H1 (cell line): ENCODE results near the gene ARHGAP4. TPM values are rescaled to one million over a fixed set of nuclear protein-coding genes. Genes with fewer than 3 reads are reported as not detected.
A peak's percentile ranks its signal among the peaks of the same experiment; 100 is the strongest.

Experiments
- CTCF ChIA-PET: fragments of 300-600 bp; sonication (Branson Sonifier 250); formaldehyde crosslinking; loops from one replicate; lab custom pipeline; 2021; ENCODE audit not compliant: partially characterized antibody; lab: Charles Lee
- POLR2A ChIA-PET: fragments of 300-600 bp; sonication (Branson Sonifier 250); formaldehyde crosslinking; loops from one replicate; lab custom pipeline; 2021; ENCODE audit warnings: inconsistent platforms; ENCODE audit not compliant: partially characterized antibody; lab: Charles Lee
- DNase-seq, 2 experiments: peaks; one replicate each; pipeline versions ENCODE4 v3.0.0 to v3.0.0-alpha.2; 2010 to 2022; ENCODE audit warnings: low spot score in 2 of 2, low read depth in 1 of 2, mixed read lengths in 1 of 2
- FAIRE-seq: peaks from 2 replicates; lab custom pipeline; 2011; peaks lifted over from hg19 to GRCh38; lab: Jason Lieb, UNC
- H2AFZ ChIP-seq: 2 replicates; pipeline ENCODE4 v1.8.1; 2012; ENCODE audit warnings: low read length, inconsistent platforms
- H2AK5ac ChIP-seq: 2 replicates; pipeline ENCODE4 v1.6.1; 2013; ENCODE audit warnings: low read depth, low read length
- H2BK120ac ChIP-seq: replicated peaks from 2 replicates; pipeline ENCODE3; 2013; ENCODE audit warnings: low read depth, low read length, inconsistent platforms
- H2BK12ac ChIP-seq: 2 replicates; pipeline ENCODE4 v1.6.1; 2013; ENCODE audit warnings: low read depth, low read length
- H2BK15ac ChIP-seq: 2 replicates; pipeline ENCODE4 v1.6.1; 2013; ENCODE audit warnings: low read length
- H2BK20ac ChIP-seq: 2 replicates; pipeline ENCODE4 v1.6.1; 2013; ENCODE audit warnings: low read length
- H2BK5ac ChIP-seq: 2 replicates; pipeline ENCODE4 v1.6.1; 2013; ENCODE audit warnings: low read depth, low read length
- H3K14ac ChIP-seq: 2 replicates; pipeline ENCODE4 v1.6.1; 2013; ENCODE audit warnings: inconsistent platforms; ENCODE audit not compliant: insufficient read length
- H3K18ac ChIP-seq: 2 replicates; pipeline ENCODE4 v1.6.1; 2013; ENCODE audit warnings: low read length; ENCODE audit errors: extremely low read depth
- H3K23ac ChIP-seq: 2 replicates; pipeline ENCODE4 v1.6.1; 2013; ENCODE audit warnings: inconsistent platforms; ENCODE audit not compliant: insufficient read length
- H3K23me2 ChIP-seq: 2 replicates; pipeline ENCODE4 v1.6.1; 2013; ENCODE audit warnings: low read depth, low read length
- H3K27ac ChIP-seq: 2 replicates; pipeline ENCODE4 v1.6.1; 2011; ENCODE audit warnings: low read depth, low read length, inconsistent platforms
- H3K27me3 ChIP-seq, 4 experiments: replicated peaks in 1 of 4; 1 replicate in 1 of 4; 2 replicates in 3 of 4; pipeline versions ENCODE4 v1.6.1 to v1.8.1; 2011 to 2013; ENCODE audit warnings: low read length in 3 of 4, mild to moderate bottlenecking in 3 of 4, inconsistent platforms in 2 of 4, mixed read lengths in 2 of 4, moderate library complexity in 1 of 4; ENCODE audit not compliant: control insufficient read depth in 3 of 4, insufficient read depth in 3 of 4; ENCODE audit errors: extremely low read depth in 1 of 4
- H3K36me3 ChIP-seq, 4 experiments: 2 replicates each; pipeline versions ENCODE4 v1.6.1 to v1.8.1; 2011 to 2013; ENCODE audit warnings: mild to moderate bottlenecking in 4 of 4, low read length in 3 of 4, moderate library complexity in 2 of 4, control low read depth in 1 of 4, inconsistent platforms in 1 of 4; ENCODE audit not compliant: insufficient read depth in 4 of 4, control insufficient read depth in 2 of 4
- H3K4ac ChIP-seq: replicated peaks from 2 replicates; pipeline ENCODE3; 2013; ENCODE audit warnings: low read length, low read depth, mixed read lengths, inconsistent platforms; ENCODE audit not compliant: insufficient read length
- H3K4me1 ChIP-seq, 4 experiments: replicated peaks in 1 of 4; 1 replicate in 1 of 4; 2 replicates in 3 of 4; pipeline versions ENCODE4 v1.6.1 to v1.8.1; 2011 to 2013; ENCODE audit warnings: low read length in 3 of 4, inconsistent platforms in 2 of 4, mixed read lengths in 1 of 4; ENCODE audit not compliant: insufficient read depth in 4 of 4, control insufficient read depth in 3 of 4
- H3K4me2 ChIP-seq, 2 experiments: 2 replicates each; pipeline versions ENCODE4 v1.6.1 to v1.8.1; 2011 to 2013; ENCODE audit warnings: low read depth in 2 of 2, low read length in 2 of 2, control low read depth in 1 of 2, inconsistent platforms in 1 of 2, mild to moderate bottlenecking in 1 of 2; ENCODE audit not compliant: insufficient read depth in 1 of 2
- H3K4me3 ChIP-seq, 4 experiments: fragments of 200-600, 300-600 bp in 1 of 4; sonication (generic), shearing (Covaris generic), sonication (Bioruptor Twin) in 1 of 4; 2 replicates each; pipeline versions ENCODE4 v1.5.1 to v1.8.1; 2011 to 2016; ENCODE audit warnings: low read length in 4 of 4, low read depth in 3 of 4, control low read depth in 2 of 4, inconsistent platforms in 2 of 4, mild to moderate bottlenecking in 2 of 4, mixed read lengths in 1 of 4, moderate library complexity in 1 of 4; ENCODE audit not compliant: insufficient read depth in 2 of 4; ENCODE audit errors: extremely low read depth in 1 of 4
- H3K56ac ChIP-seq: replicated peaks from 2 replicates; pipeline ENCODE3; 2013; ENCODE audit warnings: low read depth, mild to moderate bottlenecking, mixed read lengths, low read length, inconsistent platforms; ENCODE audit not compliant: insufficient read length
- H3K79me1 ChIP-seq: 2 replicates; pipeline ENCODE4 v1.6.1; 2013; ENCODE audit warnings: low read depth, low read length, control low read depth
- H3K79me2 ChIP-seq, 2 experiments: 2 replicates each; pipeline versions ENCODE4 v1.6.1 to v1.8.1; 2012 to 2013; ENCODE audit warnings: low read length in 2 of 2, mild to moderate bottlenecking in 2 of 2, inconsistent platforms in 1 of 2; ENCODE audit not compliant: insufficient read depth in 2 of 2, control insufficient read depth in 1 of 2
- H3K9ac ChIP-seq, 4 experiments: replicated peaks in 1 of 4; 1 replicate in 1 of 4; 2 replicates in 3 of 4; pipeline versions ENCODE4 v1.6.1 to v1.8.1; 2011 to 2013; ENCODE audit warnings: low read depth in 3 of 4, low read length in 3 of 4, control low read depth in 2 of 4, mild to moderate bottlenecking in 2 of 4, moderate library complexity in 2 of 4, inconsistent platforms in 1 of 4; ENCODE audit errors: extremely low read depth in 1 of 4
- H3K9me3 ChIP-seq, 2 experiments: 2 replicates each; pipeline versions ENCODE4 v1.6.1 to v1.8.1; 2012 to 2013; ENCODE audit warnings: mild to moderate bottlenecking in 2 of 2, moderate library complexity in 2 of 2, control low read depth in 1 of 2, inconsistent platforms in 1 of 2, low read depth in 1 of 2, low read length in 1 of 2, mixed read lengths in 1 of 2; ENCODE audit not compliant: insufficient read depth in 2 of 2
- H4K20me1 ChIP-seq, 2 experiments: replicated peaks in 1 of 2; 2 replicates each; pipeline versions ENCODE3 to v1.8.1; 2011 to 2013; ENCODE audit warnings: inconsistent platforms in 2 of 2, low read length in 2 of 2, mild to moderate bottlenecking in 1 of 2; ENCODE audit not compliant: insufficient read depth in 2 of 2, control insufficient read depth in 1 of 2
- H4K5ac ChIP-seq: 2 replicates; pipeline ENCODE4 v1.6.1; 2013; ENCODE audit warnings: low read length, low read depth, mixed read lengths, inconsistent platforms; ENCODE audit not compliant: insufficient read length
- H4K8ac ChIP-seq: 2 replicates; pipeline ENCODE4 v1.8.0; 2013; ENCODE audit warnings: mild to moderate bottlenecking, moderate library complexity, low read length, inconsistent platforms; ENCODE audit not compliant: insufficient read depth; ENCODE audit errors: extremely low read depth
- H4K91ac ChIP-seq: replicated peaks from 2 replicates; pipeline ENCODE3; 2013; ENCODE audit warnings: low read length, mixed read lengths, inconsistent platforms; ENCODE audit not compliant: insufficient read length
- SUZ12 ChIP-seq: fragments of 200-600 bp; sonication (generic); IDR thresholded peaks from 2 replicates; pipeline ENCODE4 v1.6.1; 2012; ENCODE audit warnings: mild to moderate bottlenecking, inconsistent platforms, low read length, moderate library complexity, mixed read lengths
- WGBS, 2 experiments: shearing (Covaris generic) in 1 of 2; methylation state at CpG; one replicate each; pipeline versions ENCODE4 v1.1.6 to v1.1.7; 2013 to 2015; ENCODE audit warnings: low lambda C conversion rate in 2 of 2, mixed read lengths in 2 of 2, inconsistent platforms in 1 of 2, low coverage in 1 of 2, missing lambda C conversion rate in 1 of 2; ENCODE audit not compliant: insufficient replicate concordance in 2 of 2, insufficient coverage in 1 of 2, insufficient read length in 1 of 2; ENCODE audit errors: extremely low coverage in 1 of 2, missing lambda C conversion rate in 1 of 2; 5-methylcytosine and 5-hydroxymethylcytosine counted together
- polyA plus RNA-seq, 7 experiments: library from polyadenylated mRNA; depleted of rRNA in 3 of 7; stranded (reverse) in 5 of 7; unstranded in 2 of 7; fragments of >200 nt in 5 of 7; fragments of 200-250 nt in 2 of 7; gene quantifications; 1 replicate in 5 of 7; 2 replicates in 1 of 7; 4 replicates in 1 of 7; pipeline versions ENCODE4 v1.2.1 to v1.2.3, GENCODE V29; 2011 to 2013; ENCODE audit warnings: missing spikeins in 2 of 7, mixed read lengths in 2 of 7
- total RNA-seq: library from RNA; stranded (reverse); fragmentation: NEBNext Ultra II Directional; extraction: Animal tissue kit (Norgen Biotek cat#: 25700); gene quantifications from 2 replicates; pipeline ENCODE4 v1.2.1, GENCODE V29; 2021

The ARHGAP4 gene
- total and polyA plus RNA-seq, 2 of the 8 experiments (the other 6 are each of a cell fraction or from before 2014, with no cell fraction given): 23.9 to 26.0 TPM

- no peaks in the 10 kb centered on the region for H3K36me3 ChIP-seq
- H3K9me3 ChIP-seq: no peaks in the 10 kb centered on the region
- ChIA-PET CTCF (interaction anchor here (1.6 kb wide), 1 partner anchor 8 kb away, joined by 4 read pairs; no protein-coding TSS in a partner anchor), POLR2A (no interaction called here)
- 78% methylated on average over 8 of the region's 8 CpGs; no CpG with 5 or more reads in 1 of the 2 experiments for WGBS, 2 experiments
- no peak for DNase-seq
- FAIRE-seq: no peak
- no peak overlapping the region for H4K5ac ChIP-seq
- peaks cover 3% of the 10 kb centered on the region; the same call in 1 of the 2 replicates for H3K23me2 ChIP-seq
- no peaks in the 10 kb centered on the region for H3K79me1 ChIP-seq
- H3K79me2 ChIP-seq: no peaks in the 10 kb centered on the region
- no peak overlapping the region for H2BK120ac ChIP-seq
- H3K4me2 ChIP-seq: no peak overlapping the region
- H3K27ac ChIP-seq: no peak overlapping the region
- no peak overlapping the region for H2AK5ac ChIP-seq
- no peak overlapping the region; the same call in 1 of the 2 replicates for H3K18ac ChIP-seq
- no peak overlapping the region for H3K23ac ChIP-seq
- H4K8ac ChIP-seq: no peak overlapping the region
- no peaks in the 10 kb centered on the region for H3K27me3 ChIP-seq
- H2BK12ac ChIP-seq: peak overlapping the region; percentile 60; the same call in 1 of the 2 replicates
- H2BK20ac ChIP-seq: no peak overlapping the region
- H2BK15ac ChIP-seq: no peak overlapping the region
- no peak overlapping the region for H3K56ac ChIP-seq
- H2BK5ac ChIP-seq: peak overlapping the region; percentile 78; the same call in 1 of the 2 replicates
- no peak overlapping the region for H3K14ac ChIP-seq
- H3K4ac ChIP-seq: no peak overlapping the region
- no peak for TF ChIP-seq SUZ12
- peak overlapping the region; percentile 95 for H4K91ac ChIP-seq
- H4K20me1 ChIP-seq: peaks cover 0 to 4% of the 10 kb centered on the region in 2 experiments
- no peak overlapping the region for H3K9ac ChIP-seq
- peaks cover 0 to 12% (median 0%) of the 10 kb centered on the region in 4 experiments; a peak in 1 of 7 replicates for H3K4me1 ChIP-seq
- H2AFZ ChIP-seq: no peak overlapping the region
- no peak overlapping the region for H3K4me3 ChIP-seq
Observed at GRCh38 chrX:153901753-153902140, 24.3 kb downstream of the ARHGAP4 start.
